ENCODE data around the gene IFNA1. TPM values are rescaled to one million over a fixed set of nuclear protein-coding genes. Genes with fewer than 3 reads are reported as not detected.

The IFNA1 gene
- total and polyA plus RNA-seq, 2 experiments from 2014 or later, result not detected

DNA sequence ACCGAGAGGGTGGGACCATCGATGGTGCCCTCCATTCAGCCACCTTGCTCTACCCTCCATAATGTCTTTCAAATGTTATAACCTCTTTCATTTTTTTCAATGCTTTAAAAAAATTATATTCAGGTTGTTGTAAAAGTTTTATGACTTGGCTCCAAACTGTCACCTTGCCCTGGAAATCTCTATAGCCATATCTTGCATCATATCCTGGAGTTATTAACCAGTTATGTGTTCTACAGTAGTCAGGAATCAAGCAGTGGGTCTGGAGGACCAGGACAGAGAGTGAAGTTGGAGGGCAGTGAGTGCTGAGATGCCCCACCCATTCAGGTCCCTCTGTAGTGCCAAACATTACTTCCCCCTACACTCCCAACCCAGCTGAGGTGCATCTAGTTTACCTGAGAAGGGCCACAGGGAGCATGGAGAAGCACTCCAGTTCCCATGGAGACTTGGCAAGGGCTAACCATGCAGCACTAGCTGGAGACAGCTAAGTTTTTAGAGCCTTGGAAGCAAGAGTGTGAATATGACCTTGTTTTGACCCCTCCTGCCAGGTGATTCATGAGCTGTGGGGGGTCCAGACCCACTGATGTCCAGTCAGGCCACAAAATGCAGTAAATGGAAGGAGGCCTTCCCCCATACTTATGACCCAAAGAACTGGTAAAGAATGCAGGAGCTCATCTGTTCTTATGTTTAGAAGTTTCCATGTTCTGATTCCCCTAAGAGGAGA is 25.9 kb upstream of the IFNA1 start:
- Mint-ChIP-seq H3K36me3 (ENCODE audit: low read depth) (no peaks in the 10 kb centered on the region), H3K9me3 (no peaks in the 10 kb centered on the region), H3K4me3 (no peak overlapping the region), H3K27ac (no peak overlapping the region), H3K27me3 (ENCODE audit: insufficient read depth, low read depth, poor library complexity) (no peaks in the 10 kb centered on the region), H3K4me1 (no peaks in the 10 kb centered on the region; the same call in 1 of the 3 replicates)
- Histone ChIP-seq H4K20me1 (replicated peaks; ENCODE audit: insufficient read depth) (no peaks in the 10 kb centered on the region), H3K4me2 (no peak overlapping the region), H3K27ac (ENCODE audit: low read depth) (no peak overlapping the region), H3K9me2 (ENCODE audit: insufficient read depth) (no peaks in the 10 kb centered on the region), H3K36me3 (ENCODE audit: insufficient read depth) (no peaks in the 10 kb centered on the region), H3K79me2 (replicated peaks; ENCODE audit: insufficient read depth) (no peaks in the 10 kb centered on the region), H3K4me3 (no peak overlapping the region), H2AFZ (no peak overlapping the region), H3F3A (replicated peaks; ENCODE audit: low read depth) (no peaks in the 10 kb centered on the region), H3K27me3 (ENCODE audit: insufficient read depth) (no peaks in the 10 kb centered on the region), H3K4me1 (ENCODE audit: insufficient read depth) (no peaks in the 10 kb centered on the region)
- DNase-seq (ENCODE audit: low spot score) (no peak), ATAC-seq (no peak)
- no peak for TF ChIP-seq POLR2AphosphoS5 (IDR thresholded peaks at IDR 0.05; ENCODE audit: low read depth)
- no peak for TF ChIP-seq EZH2phosphoT487 (IDR thresholded peaks at IDR 0.05; ENCODE audit: unreplicated experiment)
- no peak for TF ChIP-seq CTCF (conservative IDR thresholded peaks at IDR 0.05; ENCODE audit: low read depth in 2 of 2)
- no peak for TF ChIP-seq ZNF331 (CRISPR knock-in tag; IDR thresholded peaks at IDR 0.05; ENCODE audit: low read depth)
- TF ChIP-seq ZNF462 (CRISPR knock-in tag; IDR thresholded peaks at IDR 0.05), result no peak

All from GM23338 (cell line).